IMR-90 (cell line): ENCODE data around the gene LIPG. TPM values are rescaled to one million over a fixed set of nuclear protein-coding genes. Genes with fewer than 3 reads are reported as not detected.

ENCODE experiments used
- ATAC-seq: fragments of 200-7000 bp; cut with Tn5 transposase; 2 replicates; pipeline ENCODE4 v1.9.1; 2020; ENCODE audit warnings: low read depth, mild to moderate bottlenecking, moderate library complexity
- BruUV-seq: library from RNA; stranded (reverse); fragments of 400-500 nt; replicated peaks from 2 replicates; lab custom pipeline; 2021; lab: Mats Ljungman, UMichigan
- CTCF ChIA-PET: fragments of 300-600 bp; formaldehyde crosslinking; extraction: SDS; loops from one replicate; lab custom pipeline; 2021; ENCODE audit warnings: antibody characterized with exemption; lab: Yijun Ruan, JAX
- POLR2A ChIA-PET: fragments of 300-600 bp; sonication (Branson Sonifier 250); formaldehyde crosslinking; loops from one replicate; lab custom pipeline; 2022; ENCODE audit warnings: antibody characterized with exemption; ENCODE audit not compliant: unreplicated experiment; lab: Charles Lee
- DNase-seq: peaks from one replicate; pipeline ENCODE4 v3.0.0; 2013
- H2AFZ ChIP-seq: replicated peaks from 2 replicates; pipeline ENCODE3; 2013; ENCODE audit warnings: low read length, mild to moderate bottlenecking; ENCODE audit not compliant: poor library complexity
- H2AK5ac ChIP-seq: 2 replicates; pipeline ENCODE4 v1.6.1; 2013; ENCODE audit warnings: low read depth, low read length, inconsistent platforms
- H2AK9ac ChIP-seq: replicated peaks from 2 replicates; pipeline ENCODE3; 2013; ENCODE audit warnings: mild to moderate bottlenecking, low read depth, low read length, moderate library complexity; ENCODE audit not compliant: poor library complexity
- H2BK120ac ChIP-seq: 2 replicates; pipeline ENCODE4 v1.6.1; 2013; ENCODE audit warnings: low read depth, low read length, inconsistent platforms
- H2BK15ac ChIP-seq: 3 replicates; pipeline ENCODE4 v1.6.1; 2013; ENCODE audit warnings: low read depth, low read length, inconsistent platforms
- H2BK20ac ChIP-seq: 2 replicates; pipeline ENCODE4 v1.6.1; 2013; ENCODE audit warnings: low read depth, mild to moderate bottlenecking, inconsistent platforms, low read length, moderate library complexity
- H2BK5ac ChIP-seq: 2 replicates; pipeline ENCODE4 v1.6.1; 2013; ENCODE audit warnings: mild to moderate bottlenecking, low read depth, low read length, inconsistent platforms; ENCODE audit not compliant: poor library complexity, severe bottlenecking
- H3K14ac ChIP-seq: replicated peaks from 2 replicates; pipeline ENCODE4 v1.6.1; 2013; ENCODE audit warnings: low read depth, low read length, inconsistent platforms
- H3K18ac ChIP-seq: 2 replicates; pipeline ENCODE4 v1.6.1; 2013; ENCODE audit warnings: low read depth, low read length, control low read depth
- H3K23ac ChIP-seq: 2 replicates; pipeline ENCODE4 v1.6.1; 2013; ENCODE audit warnings: low read depth, low read length, inconsistent platforms
- H3K27ac ChIP-seq: 2 replicates; pipeline ENCODE4 v1.5.1; 2013; ENCODE audit warnings: mild to moderate bottlenecking, control low read depth, low read length; ENCODE audit not compliant: insufficient read depth
- H3K27me3 ChIP-seq: 2 replicates; pipeline ENCODE4 v1.6.1; 2013; ENCODE audit warnings: low read length; ENCODE audit not compliant: control insufficient read depth, insufficient read depth
- H3K36me3 ChIP-seq: 2 replicates; pipeline ENCODE4 v1.6.1; 2013; ENCODE audit warnings: low read length, mixed read lengths; ENCODE audit not compliant: control insufficient read depth, insufficient read depth
- H3K4ac ChIP-seq: 2 replicates; pipeline ENCODE4 v1.6.1; 2013; ENCODE audit warnings: low read depth, low read length, inconsistent platforms
- H3K4me1 ChIP-seq: 2 replicates; pipeline ENCODE4 v1.6.1; 2013; ENCODE audit warnings: low read length, mixed read lengths; ENCODE audit not compliant: control insufficient read depth, insufficient read depth
- H3K4me2 ChIP-seq: 2 replicates; pipeline ENCODE4 v1.6.1; 2013; ENCODE audit warnings: low read depth, mild to moderate bottlenecking, control low read depth, low read length, moderate library complexity
- H3K4me3 ChIP-seq: 2 replicates; pipeline ENCODE4 v1.5.1; 2013; ENCODE audit warnings: low read depth, mild to moderate bottlenecking, control low read depth, low read length, moderate library complexity; ENCODE audit not compliant: insufficient read depth
- H3K56ac ChIP-seq: 2 replicates; pipeline ENCODE4 v1.6.1; 2013; ENCODE audit warnings: low read length, inconsistent platforms; ENCODE audit not compliant: insufficient read depth; ENCODE audit errors: extremely low read depth
- H3K79me1 ChIP-seq, 2 experiments: 2 replicates each; pipeline ENCODE4 v1.6.1; 2013; ENCODE audit warnings: low read length in 2 of 2, inconsistent platforms in 1 of 2, low read depth in 1 of 2
- H3K9ac ChIP-seq: 2 replicates; pipeline ENCODE4 v1.6.1; 2013; ENCODE audit warnings: low read depth, low read length, control low read depth
- H3K9me1 ChIP-seq: 2 replicates; pipeline ENCODE4 v1.6.1; 2013; ENCODE audit warnings: low read length, inconsistent platforms; ENCODE audit not compliant: insufficient read depth
- H3K9me3 ChIP-seq: 2 replicates; pipeline ENCODE4 v1.6.1; 2013; ENCODE audit warnings: low read length; ENCODE audit not compliant: control insufficient read depth, insufficient read depth
- H4K20me1 ChIP-seq: 2 replicates; pipeline ENCODE4 v1.6.1; 2013; ENCODE audit warnings: low read length, inconsistent platforms; ENCODE audit not compliant: insufficient read depth
- H4K5ac ChIP-seq: 2 replicates; pipeline ENCODE4 v1.6.1; 2013; ENCODE audit warnings: mild to moderate bottlenecking, low read depth, low read length, control low read depth
- H4K8ac ChIP-seq, 2 experiments: 2 replicates each; pipeline ENCODE4 v1.6.1; 2013; ENCODE audit warnings: low read depth in 2 of 2, low read length in 2 of 2, control low read depth in 1 of 2, inconsistent platforms in 1 of 2
- H4K91ac ChIP-seq: 2 replicates; pipeline ENCODE4 v1.6.1; 2013; ENCODE audit warnings: low read depth, low read length, inconsistent platforms; ENCODE audit not compliant: insufficient read depth
- BHLHE40 ChIP-seq: fragments of 150-350 bp; IDR thresholded peaks from 2 replicates; pipeline ENCODE4 v1.6.1; 2016; ENCODE audit warnings: mild to moderate bottlenecking, low read depth, low read length
- CEBPB ChIP-seq: IDR thresholded peaks from 2 replicates; pipeline ENCODE4 v1.6.1; 2012; ENCODE audit warnings: low read depth, low read length, improper control_type of control experiment
- CHD1 ChIP-seq: IDR thresholded peaks from 2 replicates; pipeline ENCODE4 v1.6.1; 2012; ENCODE audit warnings: low read depth, low read length, improper control_type of control experiment
- CTCF ChIP-seq: conservative IDR thresholded peaks from 2 replicates; pipeline ENCODE4 v1.5.1; 2012; ENCODE audit warnings: mild to moderate bottlenecking, low read depth, low read length, improper control_type of control experiment
- ELK1 ChIP-seq: fragments of 150-350 bp; IDR thresholded peaks from 2 replicates; pipeline ENCODE4 v1.6.1; 2016; ENCODE audit warnings: low read depth, mild to moderate bottlenecking, low read length, moderate library complexity, borderline replicate concordance
- FOS ChIP-seq: fragments of 150-350 bp; IDR thresholded peaks from 2 replicates; pipeline ENCODE4 v1.6.1; 2016; ENCODE audit warnings: low read depth, low read length
- MAFK ChIP-seq: IDR thresholded peaks from 2 replicates; pipeline ENCODE4 v1.6.1; 2012; ENCODE audit warnings: low read depth, low read length, improper control_type of control experiment
- MXI1 ChIP-seq: IDR thresholded peaks from 2 replicates; pipeline ENCODE4 v1.6.1; 2012; ENCODE audit warnings: low read depth, mild to moderate bottlenecking, low read length, moderate library complexity, borderline replicate concordance
- NFE2L2 ChIP-seq: fragments of 150-350 bp; IDR thresholded peaks from 2 replicates; pipeline ENCODE4 v1.6.1; 2016; ENCODE audit warnings: low read depth, mild to moderate bottlenecking, low read length
- POLR2A ChIP-seq: IDR thresholded peaks from 2 replicates; pipeline ENCODE4 v1.6.1; 2012; ENCODE audit warnings: mild to moderate bottlenecking, low read depth, low read length
- RAD21 ChIP-seq: IDR thresholded peaks from 2 replicates; pipeline ENCODE4 v1.6.1; 2012; ENCODE audit warnings: low read length, improper control_type of control experiment
- RFX5 ChIP-seq: IDR thresholded peaks from 2 replicates; pipeline ENCODE4 v1.8.0; 2012; ENCODE audit warnings: low read depth, mild to moderate bottlenecking, low read length, moderate library complexity
- SMC3 ChIP-seq: fragments of 150-350 bp; IDR thresholded peaks from 2 replicates; pipeline ENCODE4 v1.6.1; 2016; ENCODE audit warnings: low read depth, mild to moderate bottlenecking, antibody characterized with exemption, low read length, moderate library complexity
- USF2 ChIP-seq: fragments of 150-350 bp; IDR thresholded peaks from 2 replicates; pipeline ENCODE4 v1.6.1; 2017; ENCODE audit warnings: mild to moderate bottlenecking, antibody characterized with exemption, low read length, low read depth
- WGBS, 2 experiments: methylation state at CpG; one replicate each; pipeline versions ENCODE4 v1.1.5 to v1.1.7; 2013; ENCODE audit warnings: missing lambda C conversion rate in 2 of 2; ENCODE audit not compliant: insufficient read length in 1 of 2; ENCODE audit errors: extremely low coverage in 2 of 2; 5-methylcytosine and 5-hydroxymethylcytosine counted together
- dilution Hi-C: fragments of 300-500 bp; cut with HindIII; formaldehyde crosslinking; loops from one replicate; pipeline ENCODE4 v1.14.3; 2018; ENCODE audit warnings: low sequenced_read_pairs; ENCODE audit not compliant: unreplicated experiment
- in situ Hi-C: fragments of 300-500 bp; cut with MboI; formaldehyde crosslinking; loops from 3 replicates; pipeline ENCODE4 v1.14.3; 2019; ENCODE audit warnings: low sequenced_read_pairs, inconsistent platforms, mixed read lengths
- intact Hi-C: fragments of 100-400 bp; cut with micrococcal nuclease; formaldehyde crosslinking; loops from 2 replicates; pipeline ENCODE4 v1.10.0; 2022
- polyA plus RNA-seq, 3 experiments: library from polyadenylated mRNA; depleted of rRNA; stranded (reverse); fragments of >200 nt; gene quantifications; 2 replicates each; pipeline ENCODE4 v1.2.3, GENCODE V29; 2012; ENCODE audit warnings: low replicate concordance in 1 of 3
- total RNA-seq: library from RNA; depleted of rRNA; stranded (reverse); fragments of >200 nt; gene quantifications from 2 replicates; pipeline ENCODE4 v1.2.3, GENCODE V29; 2012

LIPG gene
- total and polyA plus RNA-seq, 2 of the 4 experiments (the other 2 are of a cell fraction): under 0.01 to 0.14 TPM

- ChIA-PET POLR2A (no interaction called here), CTCF (no interaction called here)
- in situ Hi-C loops: no loop called here
- DNase-seq (no peak), ATAC-seq (no peak)
- H3K9me1 ChIP-seq: no peaks in the 10 kb centered on the region
- no peak overlapping the region for H2BK120ac ChIP-seq
- H3K27me3 ChIP-seq: peaks cover 41% of the 10 kb centered on the region
- TF ChIP-seq CHD1: no peak
- no peak for TF ChIP-seq BHLHE40
- no peak for TF ChIP-seq MAFK
- no peak for TF ChIP-seq RAD21
- TF ChIP-seq CTCF: no peak
- TF ChIP-seq SMC3: no peak
- no peak for TF ChIP-seq USF2
- TF ChIP-seq CEBPB: no peak
- no peak for TF ChIP-seq FOS
- no peak for TF ChIP-seq POLR2A
- TF ChIP-seq ELK1: no peak
- no peak for TF ChIP-seq NFE2L2
- TF ChIP-seq RFX5: no peak
- TF ChIP-seq MXI1: no peak
- 60% methylated on average over 1 of the region's 9 CpGs; no CpG with 5 or more reads in 1 of the 2 experiments for WGBS, 2 experiments
- no peaks in the 10 kb centered on the region for H3K9me3 ChIP-seq
- no peak overlapping the region for H3K4me2 ChIP-seq
- no peak overlapping the region for H2BK15ac ChIP-seq
- no peak overlapping the region for H4K8ac ChIP-seq
- no peak overlapping the region for H4K5ac ChIP-seq
- no peaks in the 10 kb centered on the region for H4K20me1 ChIP-seq
- no peak overlapping the region for H3K18ac ChIP-seq
- no peak overlapping the region for H2AK9ac ChIP-seq
- no peak overlapping the region for H3K9ac ChIP-seq
- intact Hi-C loops: no loop called here
- peak overlapping the region; percentile 3 for H2AFZ ChIP-seq
- no peak overlapping the region for H3K23ac ChIP-seq
- H3K36me3 ChIP-seq: no peaks in the 10 kb centered on the region
- H3K14ac ChIP-seq: no peak overlapping the region
- H3K4me3 ChIP-seq: no peak overlapping the region
- BruUV-seq: no TSS peak
- no peak overlapping the region for H4K91ac ChIP-seq
- dilution Hi-C loops: no loop called here
- H3K4me1 ChIP-seq: no peaks in the 10 kb centered on the region
- H3K27ac ChIP-seq: no peak overlapping the region
- no peak overlapping the region for H2BK20ac ChIP-seq
- no peak overlapping the region for H2AK5ac ChIP-seq
- H2BK5ac ChIP-seq: no peak overlapping the region
- no peak overlapping the region for H3K4ac ChIP-seq
- H3K79me1 ChIP-seq: no peaks in the 10 kb centered on the region
- no peak overlapping the region for H3K56ac ChIP-seq
These were observed 24.2 kb downstream of the LIPG start for GRCh38 chr18:49585781-49586663.
